ENCODE measurements around the gene CLEC16A. TPM values are rescaled to one million over a fixed set of nuclear protein-coding genes. Genes with fewer than 3 reads are reported as not detected.

Gene CLEC16A
- total and polyA plus RNA-seq, 9 of the 15 experiments (the other 6 are each of a cell fraction or from before 2014, with no cell fraction given): 1.00 to 22.3 (median 10.0) TPM

GRCh38 chr16:11094075-11094856 lies 149.9 kb downstream of the CLEC16A start (continued):
- no peak for TF ChIP-seq RREB1 (CRISPR knock-in tag; IDR thresholded peaks at IDR 0.05)
- no peak for TF ChIP-seq MCM3 (IDR thresholded peaks at IDR 0.05)
- no peak for TF ChIP-seq ZNF133 (CRISPR knock-in tag; IDR thresholded peaks at IDR 0.05)
- TF ChIP-seq ZNF589 (CRISPR knock-in tag; IDR thresholded peaks at IDR 0.05; ENCODE audit: low read depth): 0 out of 2 replicates have a peak, but pooled peaks have one; percentile 54
- peak; percentile 67; the same call in 1 of the 2 replicates for TF ChIP-seq ZNF263 (CRISPR knock-in tag; IDR thresholded peaks at IDR 0.05; ENCODE audit: borderline replicate concordance)
- no peak for TF ChIP-seq ZNF77 (CRISPR knock-in tag; IDR thresholded peaks at IDR 0.05)
- TF ChIP-seq SOX6 (IDR thresholded peaks at IDR 0.05): peak; percentile 71; the same call in 1 of the 2 replicates
- TF ChIP-seq HMGXB4 (CRISPR knock-in tag; IDR thresholded peaks at IDR 0.05): no peak
- no peak for TF ChIP-seq HEY1 (CRISPR knock-in tag; IDR thresholded peaks at IDR 0.05; ENCODE audit: borderline replicate concordance)
- no peak for TF ChIP-seq PHF20 (IDR thresholded peaks at IDR 0.05; ENCODE audit: partially characterized antibody)
- TF ChIP-seq ZFPM2 (CRISPR knock-in tag; IDR thresholded peaks at IDR 0.05): no peak
- no peak for TF ChIP-seq KAT8 (IDR thresholded peaks at IDR 0.05; ENCODE audit: low read depth)
- TF ChIP-seq ZBTB43 (CRISPR knock-in tag; IDR thresholded peaks at IDR 0.05): no peak
- peak; percentile 60 for TF ChIP-seq TAL1 (IDR thresholded peaks at IDR 0.05)
- TF ChIP-seq GATAD2A (IDR thresholded peaks at IDR 0.05): peak; percentile 74
- peak; percentile 72 for TF ChIP-seq CXXC5 (CRISPR knock-in tag; IDR thresholded peaks at IDR 0.05)
- peak; percentile 78 for TF ChIP-seq ARID1B (IDR thresholded peaks at IDR 0.05)
- TF ChIP-seq TAF1 (IDR thresholded peaks at IDR 0.05; ENCODE audit: control insufficient read depth, extremely low read depth, insufficient read depth, low read length, severe bottlenecking): no peak

Data from K562 (cell line).